GM18909 (cell line): ENCODE measurements around the gene RNF225.
A peak's percentile ranks its signal among the peaks of the same experiment; 100 is the strongest.

ENCODE experiments used
- ATAC-seq: cut with Tn5 transposase; IDR thresholded peaks from one replicate; pipeline ENCODE4 v1.9.1; 2021; ENCODE audit warnings: mild to moderate bottlenecking; ENCODE audit not compliant: unreplicated experiment, poor library complexity

The RNF225 gene

DNA sequence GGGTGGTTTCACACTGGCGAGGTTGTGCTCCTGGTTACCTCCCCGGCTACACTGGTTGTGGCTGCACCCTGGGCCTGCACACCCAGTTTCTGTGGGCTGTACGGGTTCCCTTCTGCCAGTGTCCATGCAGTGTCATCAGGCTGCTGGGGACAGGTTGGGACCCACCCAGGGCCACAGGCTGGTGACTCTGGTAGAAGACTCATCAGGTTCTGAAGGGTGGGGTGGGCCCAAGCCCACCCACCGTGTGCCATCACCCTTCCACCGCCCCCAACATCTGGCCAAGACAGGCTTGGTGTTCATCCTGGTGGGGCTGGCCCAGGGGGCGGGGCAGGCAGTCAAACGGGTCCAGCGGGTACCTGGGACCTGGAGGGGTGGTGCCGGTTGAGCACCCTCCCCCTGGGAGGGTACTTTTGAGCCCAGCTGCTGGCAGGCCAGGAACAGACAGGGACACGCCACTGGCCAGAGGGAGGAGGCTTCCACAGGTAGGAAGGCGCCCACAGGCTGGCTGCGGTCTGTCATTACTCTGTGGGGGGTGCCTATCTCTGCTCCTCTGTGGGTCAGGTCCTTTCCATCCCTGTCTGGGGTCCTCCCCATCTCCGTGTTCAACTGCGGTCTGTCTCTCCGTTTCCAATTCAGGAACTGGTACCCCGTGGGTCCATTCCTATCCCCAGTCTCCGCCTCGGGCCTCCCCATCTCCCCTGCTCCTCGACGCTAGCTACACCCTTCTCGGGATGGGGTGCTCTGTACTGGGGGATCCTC, at the start of gene RNF225:
TSS of gene RNF225 (plus strand) at position 437 of the 759 bp plus-strand sequence. CDS start 434 bp downstream, outside the sequence.
- no peak for ATAC-seq

DNA sequence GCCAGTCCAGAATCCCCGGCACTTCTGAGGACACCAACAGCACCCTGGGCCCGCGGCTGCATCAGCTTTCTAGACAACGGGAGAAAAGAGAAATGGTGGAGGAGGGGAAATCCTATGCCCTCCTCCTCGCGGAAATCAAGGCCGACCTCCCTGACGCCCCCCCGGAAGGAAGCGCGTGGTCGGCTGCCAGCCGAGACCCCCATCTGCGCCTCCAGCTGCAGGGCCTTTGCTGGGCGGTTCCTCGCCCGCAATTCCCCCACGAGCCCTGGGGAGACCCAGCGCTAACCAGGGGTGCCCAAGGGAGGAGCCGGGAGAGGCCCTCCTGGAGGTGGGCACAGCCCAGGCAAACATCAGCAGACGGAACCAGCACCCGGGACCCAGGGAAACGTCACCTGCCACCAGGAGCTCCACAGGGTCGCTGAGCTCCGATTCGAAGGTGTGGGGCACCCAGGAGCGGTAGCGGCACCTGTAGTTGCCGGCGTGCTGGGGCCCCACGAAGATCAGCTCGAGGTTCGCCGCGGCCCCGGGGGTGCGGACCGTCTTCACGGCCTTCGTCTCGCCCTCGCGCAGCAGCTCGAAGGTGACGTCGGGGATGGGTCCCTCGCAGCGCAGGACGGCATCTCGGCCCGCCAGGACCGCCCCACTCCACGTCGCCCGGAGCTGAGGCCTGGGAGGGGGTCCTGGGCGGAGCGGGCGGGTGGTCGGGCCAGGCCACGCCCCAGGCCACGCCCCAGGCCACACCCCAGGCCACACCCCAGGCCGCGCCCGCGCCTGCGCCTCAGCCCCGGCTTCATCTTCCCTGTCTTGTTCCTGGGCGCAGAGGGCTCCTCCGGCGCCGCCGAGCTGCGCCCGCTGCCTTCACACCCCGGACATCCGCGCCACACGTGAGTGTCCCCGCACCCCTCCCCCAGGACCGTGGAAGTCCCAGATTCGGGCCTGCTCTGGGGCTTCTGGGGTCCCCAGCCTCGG, 48.2 kb upstream of the RNF225 start:
- peak; percentile 82 for ATAC-seq

DNA sequence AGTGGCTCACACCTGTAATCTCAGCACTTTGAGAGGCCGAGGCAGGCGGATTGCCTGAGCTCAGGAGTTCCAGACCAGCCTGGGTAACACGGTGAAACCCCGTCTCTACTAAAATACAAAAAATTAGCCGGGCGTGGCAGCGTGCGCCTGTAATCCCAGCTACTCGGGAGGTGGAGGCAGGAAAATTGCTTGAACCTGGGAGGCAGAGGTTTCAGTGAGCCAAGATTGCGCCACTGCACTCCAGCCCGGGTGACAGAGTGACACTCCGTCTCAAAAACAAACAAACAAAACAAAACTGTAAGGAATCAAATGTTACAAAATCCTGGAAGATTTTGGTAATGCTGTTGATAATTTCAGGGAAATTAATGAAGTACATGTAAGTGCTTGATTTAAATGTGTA, 47.4 kb upstream of the RNF225 start:
- peak; percentile 6 for ATAC-seq

GRCh38 chr19:58349590-58349989, 45.9 kb upstream of the RNF225 start:
- no peak for ATAC-seq

DNA sequence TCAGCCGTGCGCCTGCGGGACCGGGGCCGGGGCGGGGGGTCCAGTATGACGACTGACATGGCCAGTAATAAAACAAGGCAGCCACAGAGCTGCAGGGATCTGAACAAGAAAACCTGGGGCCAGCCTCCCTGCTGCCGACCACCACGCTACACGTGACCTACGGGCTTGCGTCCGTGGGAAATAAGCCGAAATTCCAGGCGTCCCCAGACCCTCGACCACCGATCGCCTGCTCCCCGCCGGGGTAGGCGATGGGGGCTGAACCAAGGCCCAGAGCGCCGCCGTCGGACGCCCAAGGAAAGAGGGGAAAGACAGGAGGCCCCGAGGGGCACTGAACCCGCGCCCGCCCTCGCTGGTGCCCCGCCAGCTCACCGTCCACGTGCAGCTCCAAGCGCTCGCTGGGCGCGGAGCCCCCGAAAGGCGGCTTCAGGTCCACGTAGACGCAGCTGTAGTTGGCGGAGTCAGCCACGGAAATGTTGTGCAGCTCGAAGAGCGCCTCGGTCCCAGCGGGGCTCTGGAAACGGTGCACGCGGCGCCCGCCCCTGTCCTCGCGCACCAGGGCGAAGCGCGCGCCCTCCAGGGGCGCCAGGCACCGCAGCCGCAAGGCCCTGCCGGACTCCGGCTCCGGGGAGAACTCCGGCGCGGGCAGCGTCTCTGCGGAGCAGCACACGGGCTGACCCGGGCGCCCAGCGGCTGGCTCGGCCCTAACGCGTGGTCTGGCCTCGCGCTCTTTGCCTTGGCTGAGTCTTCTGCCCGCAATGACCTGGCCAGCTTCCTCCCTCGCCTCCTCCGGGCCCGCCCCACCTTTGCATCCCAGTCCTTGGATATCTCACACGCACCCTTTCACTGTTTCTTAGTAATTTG, 45.2 kb upstream of the RNF225 start:
- ATAC-seq = no peak

GRCh38 chr19:58350871-58351557, 44.4 kb upstream of the RNF225 start:
- no peak for ATAC-seq

- no peak for ATAC-seq
Observed at GRCh38 chr19:58351558-58351878, 43.9 kb upstream of the RNF225 start.

GRCh38 chr19:58351990-58352755, 43.3 kb upstream of the RNF225 start:
- ATAC-seq = no peak

DNA sequence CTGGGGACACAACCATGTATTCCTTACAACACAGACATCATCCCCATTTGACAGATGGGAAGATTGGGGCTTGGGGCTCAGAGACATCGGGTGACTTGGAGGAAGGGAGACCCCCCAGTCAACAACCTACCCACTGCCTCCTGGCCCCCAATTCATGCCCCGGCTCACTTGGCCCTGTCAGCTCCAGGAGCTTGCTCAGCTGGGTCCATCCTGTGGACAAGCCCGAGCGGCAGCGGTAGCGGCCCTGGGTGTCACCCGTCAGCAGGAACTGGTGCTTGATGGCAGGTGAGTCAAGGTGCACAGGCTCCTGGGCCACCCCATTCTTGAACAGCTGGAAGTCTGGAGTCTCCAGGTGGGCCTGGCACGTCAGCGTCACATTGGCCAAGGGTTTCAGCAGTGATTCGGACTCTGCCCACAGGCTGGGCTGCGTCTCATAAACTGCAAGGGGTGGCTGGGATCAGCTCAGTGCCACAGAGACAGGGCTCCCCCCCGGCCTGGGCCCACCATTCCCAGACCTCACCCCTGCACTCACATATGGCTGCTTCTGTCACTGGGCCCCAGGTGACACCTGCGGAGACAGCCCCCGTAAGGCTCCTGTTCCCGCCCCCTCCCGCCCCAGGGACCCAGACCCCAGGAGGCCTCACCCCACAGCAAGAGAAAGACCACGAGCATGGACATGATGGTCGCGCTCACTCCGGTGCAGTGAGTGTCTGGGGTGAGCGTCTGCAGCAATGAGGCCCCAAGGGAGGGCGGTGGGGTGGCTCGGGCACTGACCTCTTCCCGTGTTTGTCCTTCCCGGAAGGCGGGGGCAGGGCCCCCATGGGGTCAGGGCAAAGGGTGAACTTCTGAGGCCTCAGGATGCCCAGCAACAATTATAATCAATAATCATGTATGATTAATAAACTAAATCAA, 42.4 kb upstream of the RNF225 start, which contains the start of gene A1BG:
TSS of gene A1BG (minus strand) at position 733 of the 912 bp plus-strand sequence. CDS start at position 678, 55 bp downstream.
- ATAC-seq = no peak

GRCh38 chr19:58353717-58354477, 41.6 kb upstream of the RNF225 start:
- no peak for ATAC-seq

- no peak for ATAC-seq
Observed at GRCh38 chr19:58354478-58355030, 40.9 kb upstream of the RNF225 start.

DNA sequence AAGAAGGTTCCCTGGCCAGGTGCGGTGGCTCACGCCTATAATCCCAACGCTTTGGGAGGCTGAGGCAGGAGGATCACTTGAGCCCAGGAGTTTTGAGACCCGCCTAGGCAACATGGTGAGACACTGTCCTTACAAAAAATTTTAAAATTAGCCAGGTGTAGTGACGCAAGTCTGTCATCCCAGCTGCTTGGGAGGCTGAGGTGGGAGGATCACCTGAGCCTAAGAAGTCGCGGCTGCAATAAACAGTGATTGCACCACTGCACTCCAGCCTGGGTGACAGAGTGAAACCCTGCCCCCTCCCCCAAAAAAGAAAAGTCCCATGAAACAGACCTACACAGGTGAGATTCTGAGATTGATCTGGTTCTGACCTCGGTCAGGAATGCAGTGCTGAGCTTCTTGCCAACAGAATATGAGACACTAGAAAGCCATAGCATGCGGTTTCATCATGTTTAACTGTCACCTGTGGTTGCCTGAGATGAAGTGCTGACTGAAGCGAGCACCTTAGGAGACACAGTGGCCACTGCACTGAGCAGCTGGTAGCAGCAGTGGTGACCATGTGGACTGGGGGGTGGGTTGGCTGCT, 40.1 kb upstream of the RNF225 start:
- no peak for ATAC-seq

DNA sequence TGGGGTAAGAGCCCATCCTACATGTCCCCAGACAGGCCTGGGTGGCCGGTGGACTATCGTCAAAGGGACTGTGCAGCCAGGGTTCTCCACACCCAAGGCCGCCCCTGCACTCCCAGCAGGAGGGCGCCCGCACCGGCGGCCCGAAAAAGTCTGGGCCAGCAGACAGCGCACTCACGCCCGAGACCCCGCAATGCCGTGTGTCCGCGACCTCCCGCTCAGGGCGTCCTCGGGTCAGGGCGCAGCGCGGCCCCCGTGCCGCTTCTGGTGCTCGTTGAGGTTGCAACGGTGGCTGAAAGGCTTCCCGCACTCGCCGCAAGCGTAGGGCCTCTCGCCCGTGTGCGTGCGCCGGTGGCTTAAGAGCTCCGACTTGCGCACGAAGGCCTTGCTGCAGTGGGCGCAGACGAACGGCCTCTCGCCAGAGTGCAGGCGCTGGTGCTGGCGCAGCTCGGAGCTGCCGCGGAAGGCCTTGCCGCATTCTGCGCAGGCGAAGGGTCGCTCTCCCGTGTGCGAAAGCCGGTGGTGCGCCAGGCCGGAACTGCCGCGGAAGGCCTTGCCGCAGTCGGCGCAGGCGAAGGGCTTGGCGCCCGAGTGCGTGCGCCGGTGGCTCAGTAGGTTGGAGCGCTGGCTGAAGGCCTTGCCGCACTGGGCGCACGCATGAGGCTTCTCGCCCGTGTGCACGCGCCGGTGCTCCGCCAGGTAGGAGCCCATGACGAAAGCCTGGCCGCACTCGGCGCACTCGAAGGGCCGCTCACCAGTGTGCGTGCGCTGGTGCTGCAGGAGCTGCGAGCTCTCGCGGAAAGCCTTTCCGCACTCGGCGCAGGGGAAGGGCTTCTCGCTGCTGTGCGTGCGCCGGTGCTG, 39.3 kb upstream of the RNF225 start:
- ATAC-seq = no peak

GRCh38 chr19:58356766-58357480, 38.5 kb upstream of the RNF225 start:
- no peak for ATAC-seq

GRCh38 chr19:58357481-58358145, 37.8 kb upstream of the RNF225 start:
- ATAC-seq = no peak
